Activated T-helper 9 cell treated with anti-CD3 and anti-CD28 coated beads, Interleukin-2, amount 50 U/mL, for 16 hours (primary cell): ENCODE measurements around the gene PRR19.

ENCODE experiments used
- DNase-seq: peaks from one replicate; pipeline ENCODE4 v3.0.0-alpha.2; 2020; ENCODE audit warnings: low read depth

Gene PRR19

DNA sequence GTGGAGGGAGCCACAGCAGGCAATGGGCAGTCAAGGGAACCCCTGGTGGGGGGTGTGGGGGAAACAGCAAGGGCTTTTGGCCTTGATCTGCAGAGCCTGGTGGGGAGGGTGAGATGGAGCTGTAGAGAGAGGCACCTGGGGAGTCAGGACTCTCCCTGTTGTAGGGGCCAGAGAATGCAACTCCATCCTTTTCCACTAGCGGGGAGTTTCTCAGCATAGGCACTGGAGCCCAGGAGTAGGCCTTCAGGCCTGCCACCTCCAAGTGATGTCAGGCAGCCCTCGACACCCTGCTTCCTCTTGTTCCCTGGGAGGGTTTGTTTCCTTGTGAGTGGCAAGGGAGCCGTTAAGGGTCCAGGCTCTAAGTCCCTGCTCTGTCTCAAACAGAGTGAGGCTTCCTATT, 48.5 kb downstream of the PRR19 start:
- DNase-seq, result no peak

DNA sequence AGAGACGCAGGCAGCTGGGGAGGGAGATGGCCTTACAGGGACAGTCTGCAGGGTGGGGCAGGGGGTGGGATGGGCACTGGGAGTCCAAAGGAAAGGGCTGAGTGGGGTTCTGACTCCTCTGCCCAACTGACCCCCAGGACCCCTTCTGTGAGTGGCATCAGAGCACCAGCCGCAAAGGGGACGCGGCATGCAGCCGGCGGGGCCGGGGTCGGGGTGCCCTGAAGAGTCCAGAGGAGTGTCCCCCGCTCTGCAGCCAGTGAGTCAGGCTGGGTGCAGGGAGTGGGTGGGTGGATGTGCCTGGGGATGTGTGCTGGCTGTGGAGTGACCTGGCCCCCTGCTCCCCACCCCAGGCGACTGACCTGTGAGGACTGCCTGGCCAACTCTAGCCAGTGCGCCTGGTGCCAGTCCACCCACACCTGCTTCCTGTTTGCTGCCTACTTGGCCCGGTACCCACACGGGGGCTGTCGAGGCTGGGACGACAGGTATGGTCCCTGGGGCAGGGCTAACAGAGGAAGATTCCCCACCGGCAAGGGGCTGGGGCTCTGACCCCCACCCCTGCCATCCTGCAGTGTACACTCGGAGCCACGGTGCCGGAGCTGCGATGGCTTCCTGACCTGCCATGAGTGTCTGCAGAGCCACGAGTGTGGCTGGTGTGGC, 49.3 kb downstream of the PRR19 start:
- DNase-seq, result no peak

DNA sequence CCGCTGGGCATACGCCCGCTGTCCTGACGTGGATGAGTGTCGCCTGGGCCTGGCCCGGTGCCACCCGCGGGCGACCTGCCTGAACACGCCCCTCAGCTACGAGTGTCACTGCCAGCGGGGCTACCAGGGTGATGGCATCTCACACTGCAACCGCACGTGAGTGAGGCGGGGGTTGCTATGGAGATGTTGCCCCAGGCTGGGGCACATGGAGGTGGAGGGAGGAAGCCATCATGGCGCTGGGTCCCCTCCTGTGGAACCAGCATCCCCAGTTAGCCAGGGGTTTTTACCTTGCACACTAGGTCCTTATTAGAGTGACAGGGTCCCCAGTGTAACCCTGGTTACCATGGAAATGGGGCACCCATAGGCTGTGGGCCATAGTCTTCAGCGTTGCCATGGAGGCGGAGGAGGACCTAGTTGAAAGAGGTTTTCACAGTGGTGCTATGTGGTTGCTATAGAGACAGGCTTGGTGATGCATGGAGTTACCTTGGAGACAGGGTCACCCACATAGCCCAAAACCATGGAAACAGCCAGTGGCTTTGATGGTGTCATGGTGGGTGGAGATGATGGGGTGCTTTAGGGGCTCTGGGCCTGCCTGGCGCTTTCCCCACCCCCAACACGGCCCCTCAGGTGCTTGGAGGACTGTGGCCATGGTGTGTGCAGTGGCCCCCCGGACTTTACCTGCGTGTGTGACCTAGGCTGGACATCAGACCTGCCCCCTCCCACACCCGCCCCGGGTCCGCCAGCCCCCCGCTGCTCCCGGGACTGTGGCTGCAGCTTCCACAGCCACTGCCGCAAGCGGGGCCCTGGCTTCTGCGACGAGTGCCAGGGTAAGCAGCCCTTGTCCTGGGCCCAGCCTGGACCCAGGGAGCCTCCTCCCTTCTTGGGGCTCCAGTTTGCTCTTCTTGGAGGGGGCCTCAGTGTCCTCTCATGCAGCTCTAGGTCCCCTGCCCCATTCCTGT, 50.6 kb downstream of the PRR19 start:
- DNase-seq, result no peak

DNA sequence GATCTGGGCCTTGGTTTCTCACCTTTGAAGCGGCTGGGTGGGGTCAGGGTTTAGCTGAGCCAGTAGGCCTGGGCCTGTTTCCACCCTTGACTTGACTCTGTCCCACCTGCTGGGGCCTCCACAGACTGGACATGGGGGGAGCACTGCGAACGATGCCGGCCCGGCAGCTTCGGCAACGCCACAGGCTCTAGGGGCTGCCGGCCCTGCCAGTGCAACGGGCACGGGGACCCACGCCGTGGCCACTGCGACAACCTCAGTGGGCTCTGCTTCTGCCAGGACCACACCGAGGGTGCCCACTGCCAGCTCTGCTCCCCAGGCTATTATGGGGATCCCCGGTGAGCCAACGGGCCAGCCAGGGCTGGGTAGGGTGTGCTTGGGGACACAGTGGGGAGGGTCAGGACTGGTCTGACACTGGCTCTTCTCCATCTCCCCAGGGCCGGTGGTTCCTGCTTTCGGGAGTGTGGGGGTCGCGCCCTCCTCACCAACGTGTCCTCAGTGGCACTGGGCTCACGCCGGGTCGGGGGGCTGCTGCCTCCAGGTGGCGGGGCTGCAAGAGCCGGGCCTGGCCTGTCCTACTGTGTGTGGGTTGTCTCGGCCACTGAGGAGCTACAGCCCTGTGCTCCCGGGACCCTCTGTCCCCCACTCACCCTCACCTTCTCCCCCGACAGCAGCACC, 51.5 kb downstream of the PRR19 start:
- no peak for DNase-seq

DNA sequence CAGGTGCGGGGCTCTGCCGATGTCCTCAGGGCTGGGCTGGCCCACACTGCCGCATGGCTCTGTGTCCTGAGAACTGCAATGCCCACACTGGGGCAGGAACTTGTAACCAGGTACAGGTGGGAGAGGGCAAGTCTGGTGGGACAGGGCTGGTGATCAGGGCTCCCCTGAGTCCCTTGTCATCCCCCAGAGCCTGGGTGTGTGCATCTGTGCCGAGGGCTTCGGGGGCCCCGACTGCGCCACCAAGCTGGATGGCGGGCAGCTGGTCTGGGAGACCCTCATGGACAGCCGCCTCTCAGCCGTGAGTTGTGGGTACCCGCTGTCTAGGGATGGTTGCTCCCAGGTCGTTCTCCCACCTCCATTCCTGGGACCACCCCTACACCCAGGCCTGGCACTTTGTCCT, 54.0 kb downstream of the PRR19 start:
- DNase-seq, result no peak

DNA sequence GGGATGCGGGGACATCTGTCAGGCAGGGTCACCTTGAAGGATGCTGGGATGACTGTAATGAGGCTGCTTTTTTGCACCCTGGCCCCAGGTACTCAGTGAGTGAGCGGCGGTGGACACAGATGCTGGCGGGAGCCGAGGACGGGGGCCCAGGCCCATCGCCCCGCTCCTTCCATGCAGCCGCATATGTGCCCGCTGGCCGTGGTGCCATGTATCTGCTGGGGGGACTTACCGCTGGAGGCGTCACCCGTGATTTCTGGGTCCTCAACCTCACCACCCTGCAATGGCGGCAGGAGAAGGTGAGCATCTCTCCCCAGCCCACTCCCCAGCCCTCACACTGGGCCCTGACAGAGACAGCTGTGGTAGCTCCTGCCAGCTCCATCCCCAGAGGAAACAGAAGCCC, 54.8 kb downstream of the PRR19 start:
- no peak for DNase-seq

DNA sequence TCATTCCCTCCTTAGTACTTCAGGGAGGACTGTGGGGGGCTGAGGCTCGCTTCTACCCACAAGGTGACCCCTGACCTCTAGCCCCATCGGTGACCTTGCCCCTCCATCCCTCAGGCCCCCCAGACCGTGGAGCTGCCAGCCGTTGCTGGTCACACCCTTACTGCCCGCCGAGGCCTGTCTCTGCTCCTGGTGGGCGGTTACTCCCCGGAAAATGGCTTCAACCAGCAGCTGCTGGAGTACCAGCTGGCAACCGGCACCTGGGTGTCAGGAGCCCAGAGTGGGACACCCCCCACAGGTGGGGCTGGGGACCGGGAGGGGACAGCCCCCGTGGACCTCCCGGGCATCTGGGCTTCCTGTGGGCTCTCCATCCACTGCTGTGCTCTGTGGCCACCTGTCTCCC, 55.4 kb downstream of the PRR19 start:
- DNase-seq, result no peak
